ENCODE data around the gene UPK3A.

The UPK3A gene

GRCh38 chr22:45238957-45239680 lies 45.6 kb upstream of the UPK3A start:
- DNase-seq (ENCODE audit: low read depth): no peak
- H3K4me3 ChIP-seq (ENCODE audit: control insufficient read depth, low read depth, low read length): peak overlapping the region; percentile 64
- TF ChIP-seq CTCF (conservative IDR thresholded peaks at IDR 0.05; ENCODE audit: control insufficient read depth, insufficient read depth, low read depth, low read length): no peak

GRCh38 chr22:45239681-45240051 lies 45.1 kb upstream of the UPK3A start:
- DNase-seq (ENCODE audit: low read depth): no peak
- TF ChIP-seq CTCF (conservative IDR thresholded peaks at IDR 0.05; ENCODE audit: control insufficient read depth, insufficient read depth, low read depth, low read length): no peak
- H3K4me3 ChIP-seq (ENCODE audit: control insufficient read depth, low read depth, low read length): peak overlapping the region; percentile 64

GRCh38 chr22:45240104-45240809 lies 44.5 kb upstream of the UPK3A start:
- DNase-seq (ENCODE audit: low read depth): no peak
- H3K4me3 ChIP-seq (ENCODE audit: control insufficient read depth, low read depth, low read length): peak overlapping the region; percentile 64
- no peak for TF ChIP-seq CTCF (conservative IDR thresholded peaks at IDR 0.05; ENCODE audit: control insufficient read depth, insufficient read depth, low read depth, low read length)

- peak; percentile 61 for DNase-seq (ENCODE audit: low read depth)
- no peak for TF ChIP-seq CTCF (conservative IDR thresholded peaks at IDR 0.05; ENCODE audit: control insufficient read depth, insufficient read depth, low read depth, low read length)
- peak within 1 kb of the TSS; percentile 64 for H3K4me3 ChIP-seq (ENCODE audit: control insufficient read depth, low read depth, low read length)
These were observed 43.7 kb upstream of the UPK3A start, which contains the start of gene KIAA0930 for GRCh38 chr22:45240810-45241631. TSS of gene KIAA0930 (minus strand) at chr22:45240894. CDS start at chr22:45240703, 191 bp downstream.

- TF ChIP-seq CTCF (conservative IDR thresholded peaks at IDR 0.05; ENCODE audit: control insufficient read depth, insufficient read depth, low read depth, low read length): peak; percentile 25
- no peak overlapping the region for H3K4me3 ChIP-seq (ENCODE audit: control insufficient read depth, low read depth, low read length)
- DNase-seq (ENCODE audit: low read depth): peak; percentile 28
These were observed 42.0 kb upstream of the UPK3A start for GRCh38 chr22:45242778-45243191.

- no peak for TF ChIP-seq CTCF (conservative IDR thresholded peaks at IDR 0.05; ENCODE audit: control insufficient read depth, insufficient read depth, low read depth, low read length)
- no peak for DNase-seq (ENCODE audit: low read depth)
These were observed 39.8 kb upstream of the UPK3A start for GRCh38 chr22:45244916-45245315.

More at GRCh38 chr22:45244916-45245315, 39.8 kb upstream of the UPK3A start:
- no peak overlapping the region for H3K4me3 ChIP-seq (ENCODE audit: control insufficient read depth, low read depth, low read length)
